Uterus (tissue), 2 donors: Measurements from ENCODE around the gene CDC73.

ENCODE experiments used
- POLR2A ChIP-seq, 2 donors: fragments of 450-650 bp; IDR thresholded peaks; one replicate each; pipeline ENCODE4 v1.6.1; 2016; ENCODE audit warnings: antibody characterized with exemption in 2 of 2, mild to moderate bottlenecking in 1 of 2, moderate library complexity in 1 of 2
- TF ChIP-seq, protein P1 (sequence below), 4 experiments: fragments of 200-600 bp in 2 of 4; fragments of 450-650 bp in 2 of 4; sonication (generic) in 2 of 4; IDR thresholded peaks; one replicate each; pipeline ENCODE4 v1.5.1; 2016 to 2019; ENCODE audit warnings: antibody characterized with exemption in 4 of 4, mild to moderate bottlenecking in 2 of 4, moderate library complexity in 1 of 4

DNA sequence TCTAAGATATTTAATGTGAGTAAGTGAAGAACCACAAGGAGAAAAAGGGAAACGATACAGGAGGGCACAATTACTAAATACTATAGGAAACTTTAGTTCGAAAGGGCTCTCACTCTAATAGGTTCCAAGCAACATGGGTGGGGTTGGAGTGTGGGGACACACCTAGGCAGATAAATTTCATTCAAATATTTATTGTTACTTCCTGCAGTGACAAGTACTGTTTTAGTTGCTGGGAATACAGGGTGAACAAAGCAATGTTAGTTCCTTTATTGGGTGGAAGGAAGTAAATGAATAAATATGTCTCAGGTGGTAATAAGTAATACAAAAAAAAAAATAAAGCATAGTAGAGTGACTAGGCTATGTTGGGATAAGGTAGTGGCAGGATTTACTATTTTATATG lies 137.8 kb downstream of the CDC73 start:
- TF ChIP-seq POLR2A (IDR thresholded peaks at IDR 0.05), result no peak
- TF ChIP-seq, protein P1, sequence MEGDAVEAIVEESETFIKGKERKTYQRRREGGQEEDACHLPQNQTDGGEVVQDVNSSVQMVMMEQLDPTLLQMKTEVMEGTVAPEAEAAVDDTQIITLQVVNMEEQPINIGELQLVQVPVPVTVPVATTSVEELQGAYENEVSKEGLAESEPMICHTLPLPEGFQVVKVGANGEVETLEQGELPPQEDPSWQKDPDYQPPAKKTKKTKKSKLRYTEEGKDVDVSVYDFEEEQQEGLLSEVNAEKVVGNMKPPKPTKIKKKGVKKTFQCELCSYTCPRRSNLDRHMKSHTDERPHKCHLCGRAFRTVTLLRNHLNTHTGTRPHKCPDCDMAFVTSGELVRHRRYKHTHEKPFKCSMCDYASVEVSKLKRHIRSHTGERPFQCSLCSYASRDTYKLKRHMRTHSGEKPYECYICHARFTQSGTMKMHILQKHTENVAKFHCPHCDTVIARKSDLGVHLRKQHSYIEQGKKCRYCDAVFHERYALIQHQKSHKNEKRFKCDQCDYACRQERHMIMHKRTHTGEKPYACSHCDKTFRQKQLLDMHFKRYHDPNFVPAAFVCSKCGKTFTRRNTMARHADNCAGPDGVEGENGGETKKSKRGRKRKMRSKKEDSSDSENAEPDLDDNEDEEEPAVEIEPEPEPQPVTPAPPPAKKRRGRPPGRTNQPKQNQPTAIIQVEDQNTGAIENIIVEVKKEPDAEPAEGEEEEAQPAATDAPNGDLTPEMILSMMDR (IDR thresholded peaks at IDR 0.05), result no peak
